Measurements from ENCODE around the gene BET1. TPM values are rescaled to one million over a fixed set of nuclear protein-coding genes. Genes with fewer than 3 reads are reported as not detected.

The BET1 gene
- total RNA-seq, 4 donors from 2014 or later: 7.0 to 11.0 (median 9.2) TPM

- Histone ChIP-seq H3K27me3 (no peaks in the 10 kb centered on the region), H3K9me3 (no peaks in the 10 kb centered on the region), H3K4me3 (no peak overlapping the region), H3K36me3 (no peaks in the 10 kb centered on the region), H3K27ac (no peak overlapping the region), H3K4me1 (no peaks in the 10 kb centered on the region)
- ATAC-seq (no peak), DNase-seq (no peak)
- intact Hi-C loops (cut with DNase I; ENCODE audit: low total_unique reads): no loop called here
- in situ Hi-C loops (cut with MboI; ENCODE audit: low sequenced_read_pairs in 4 of 4): no loop called here
- TF ChIP-seq, protein P1, sequence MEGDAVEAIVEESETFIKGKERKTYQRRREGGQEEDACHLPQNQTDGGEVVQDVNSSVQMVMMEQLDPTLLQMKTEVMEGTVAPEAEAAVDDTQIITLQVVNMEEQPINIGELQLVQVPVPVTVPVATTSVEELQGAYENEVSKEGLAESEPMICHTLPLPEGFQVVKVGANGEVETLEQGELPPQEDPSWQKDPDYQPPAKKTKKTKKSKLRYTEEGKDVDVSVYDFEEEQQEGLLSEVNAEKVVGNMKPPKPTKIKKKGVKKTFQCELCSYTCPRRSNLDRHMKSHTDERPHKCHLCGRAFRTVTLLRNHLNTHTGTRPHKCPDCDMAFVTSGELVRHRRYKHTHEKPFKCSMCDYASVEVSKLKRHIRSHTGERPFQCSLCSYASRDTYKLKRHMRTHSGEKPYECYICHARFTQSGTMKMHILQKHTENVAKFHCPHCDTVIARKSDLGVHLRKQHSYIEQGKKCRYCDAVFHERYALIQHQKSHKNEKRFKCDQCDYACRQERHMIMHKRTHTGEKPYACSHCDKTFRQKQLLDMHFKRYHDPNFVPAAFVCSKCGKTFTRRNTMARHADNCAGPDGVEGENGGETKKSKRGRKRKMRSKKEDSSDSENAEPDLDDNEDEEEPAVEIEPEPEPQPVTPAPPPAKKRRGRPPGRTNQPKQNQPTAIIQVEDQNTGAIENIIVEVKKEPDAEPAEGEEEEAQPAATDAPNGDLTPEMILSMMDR (IDR thresholded peaks at IDR 0.05 in 4 of 5, conservative IDR thresholded peaks at IDR 0.05 in 1 of 5): no peak
- TF ChIP-seq POLR2A (IDR thresholded peaks at IDR 0.05): no peak
These were observed 19.1 kb downstream of the BET1 start for GRCh38 chr7:93985101-93985500.

DNA sequence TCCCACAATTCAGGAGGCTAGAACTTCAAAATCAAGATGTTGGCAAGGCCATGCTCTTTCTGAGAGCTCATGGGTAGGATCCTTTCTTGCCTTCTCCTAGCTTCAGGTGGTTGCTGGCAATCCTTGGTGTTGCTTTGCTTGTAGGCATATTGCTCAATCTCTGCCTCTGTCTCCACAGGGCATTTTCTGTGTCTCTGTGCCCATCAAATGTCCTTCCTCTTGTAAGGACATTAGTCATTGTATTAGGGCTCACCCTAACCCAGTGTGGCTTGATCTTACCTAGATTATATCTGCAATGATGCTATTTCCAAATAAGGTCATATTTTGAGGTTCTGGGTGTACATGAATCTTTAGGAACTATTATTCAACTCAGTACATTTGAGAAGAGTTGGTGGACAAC lies 20.1 kb downstream of the BET1 start:
- no peaks in the 10 kb centered on the region for H3K36me3 ChIP-seq
- ATAC-seq (no peak), DNase-seq (no peak)
- no peak for TF ChIP-seq POLR2A (IDR thresholded peaks at IDR 0.05)
- TF ChIP-seq, protein P1 (IDR thresholded peaks at IDR 0.05 in 4 of 5, conservative IDR thresholded peaks at IDR 0.05 in 1 of 5): no peak
- no peaks in the 10 kb centered on the region for H3K4me1 ChIP-seq
- H3K27ac ChIP-seq: no peak overlapping the region
- intact Hi-C loops (cut with DNase I; ENCODE audit: low total_unique reads): no loop called here
- no peak overlapping the region for H3K4me3 ChIP-seq
- no peaks in the 10 kb centered on the region for H3K27me3 ChIP-seq
- in situ Hi-C loops (cut with MboI; ENCODE audit: low sequenced_read_pairs in 4 of 4): no loop called here
- H3K9me3 ChIP-seq: no peaks in the 10 kb centered on the region

DNA sequence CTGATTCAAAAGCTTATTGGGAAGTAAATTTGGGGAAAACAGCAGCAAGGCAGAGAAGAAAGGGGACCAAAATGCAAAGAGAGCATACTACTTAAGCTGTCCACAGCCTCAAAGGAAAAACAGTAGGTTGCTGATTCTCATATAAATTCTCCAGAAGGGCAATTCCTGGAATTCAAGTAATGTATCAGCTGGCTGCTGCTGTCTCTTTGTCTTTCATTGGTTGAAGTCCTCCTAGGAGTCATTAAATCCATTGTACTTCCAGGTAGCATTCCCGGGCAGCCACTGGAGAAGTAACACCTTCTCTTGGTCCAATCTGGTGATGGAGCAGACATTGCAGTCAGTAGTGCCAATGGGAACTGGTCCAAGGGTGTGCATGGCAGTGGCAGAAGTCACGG lies 22.7 kb downstream of the BET1 start:
- no peak overlapping the region for H3K27ac ChIP-seq
- H3K4me1 ChIP-seq: no peaks in the 10 kb centered on the region
- no peaks in the 10 kb centered on the region for H3K36me3 ChIP-seq
- H3K4me3 ChIP-seq: no peak overlapping the region
- in situ Hi-C loops (cut with MboI; ENCODE audit: low sequenced_read_pairs in 4 of 4): no loop called here
- TF ChIP-seq, protein P1 (IDR thresholded peaks at IDR 0.05 in 4 of 5, conservative IDR thresholded peaks at IDR 0.05 in 1 of 5): no peak
- TF ChIP-seq POLR2A (IDR thresholded peaks at IDR 0.05): no peak
- no peaks in the 10 kb centered on the region for H3K9me3 ChIP-seq
- ATAC-seq (no peak), DNase-seq (no peak)
- intact Hi-C loops (cut with DNase I; ENCODE audit: low total_unique reads): no loop called here
- no peaks in the 10 kb centered on the region for H3K27me3 ChIP-seq

- intact Hi-C loops (cut with DNase I; ENCODE audit: low total_unique reads) (no loop called here), in situ Hi-C loops (cut with MboI; ENCODE audit: low sequenced_read_pairs in 4 of 4) (no loop called here)
- DNase-seq (no peak), ATAC-seq (no peak)
- TF ChIP-seq, protein P1 (IDR thresholded peaks at IDR 0.05 in 4 of 5, conservative IDR thresholded peaks at IDR 0.05 in 1 of 5): no peak
- no peak for TF ChIP-seq POLR2A (IDR thresholded peaks at IDR 0.05)
- no peak overlapping the region for H3K27ac ChIP-seq
- H3K4me1 ChIP-seq: no peaks in the 10 kb centered on the region
- H3K27me3 ChIP-seq: no peaks in the 10 kb centered on the region
- no peaks in the 10 kb centered on the region for H3K36me3 ChIP-seq
- no peak overlapping the region for H3K4me3 ChIP-seq
- H3K9me3 ChIP-seq: no peaks in the 10 kb centered on the region
These were observed 23.2 kb downstream of the BET1 start for GRCh38 chr7:93980744-93981479.

Data from gastrocnemius medialis (tissue), 4 donors.